Measurements from ENCODE around the gene SULF2. TPM values are rescaled to one million over a fixed set of nuclear protein-coding genes. Genes with fewer than 3 reads are reported as not detected.

Gene SULF2
- total and polyA plus RNA-seq, 3 donors from 2014 or later: 61.5 to 117 (median 95.6) TPM

- no peaks in the 10 kb centered on the region for H3K9me3 ChIP-seq
- no peak for DNase-seq
- no peak overlapping the region for H3K27ac ChIP-seq
- H3K4me3 ChIP-seq: no peak overlapping the region
- WGBS, 2 donors: 89 to 97% methylated on average over 2 of the region's 2 CpGs
- H3K4me1 ChIP-seq: peaks cover 4% of the 10 kb centered on the region
- H3K36me3 ChIP-seq (ENCODE audit: low read depth, missing control alignments): no peaks in the 10 kb centered on the region
- TF ChIP-seq POLR2A (IDR thresholded peaks at IDR 0.05): no peak
- no peak for TF ChIP-seq CTCF (IDR thresholded peaks at IDR 0.05)
- intact Hi-C loops (cut with DNase I; ENCODE audit: low total_unique reads): no loop called here
- no peaks in the 10 kb centered on the region for H3K27me3 ChIP-seq
Measured at GRCh38 chr20:47791084-47791599, 5.9 kb upstream of the SULF2 start.

- Histone ChIP-seq H3K4me1 (peaks cover 4% of the 10 kb centered on the region), H3K4me3 (no peak overlapping the region), H3K36me3 (ENCODE audit: low read depth, missing control alignments) (no peaks in the 10 kb centered on the region), H3K27me3 (no peaks in the 10 kb centered on the region), H3K9me3 (no peaks in the 10 kb centered on the region), H3K27ac (no peak overlapping the region)
- 63 to 76% methylated on average over 5 of the region's 5 CpGs for WGBS, 2 donors
- TF ChIP-seq CTCF (IDR thresholded peaks at IDR 0.05) (no peak), POLR2A (IDR thresholded peaks at IDR 0.05) (no peak)
- intact Hi-C loops (cut with DNase I; ENCODE audit: low total_unique reads): no loop called here
- DNase-seq: no peak
Measured at GRCh38 chr20:47790580-47790965, 5.3 kb upstream of the SULF2 start.

- H3K36me3 ChIP-seq (ENCODE audit: low read depth, missing control alignments): no peaks in the 10 kb centered on the region
- intact Hi-C loops (cut with DNase I; ENCODE audit: low total_unique reads): loop anchor here (5.0 kb wide), 1 partner anchor 832 kb away; no protein-coding TSS in a partner anchor
- no peaks in the 10 kb centered on the region for H3K27me3 ChIP-seq
- H3K4me1 ChIP-seq: peaks cover 4% of the 10 kb centered on the region
- H3K4me3 ChIP-seq: no peak overlapping the region
- DNase-seq: no peak
- 81 to 82% methylated on average over 10 of the region's 10 CpGs for WGBS, 2 donors
- TF ChIP-seq CTCF (IDR thresholded peaks at IDR 0.05) (no peak), POLR2A (IDR thresholded peaks at IDR 0.05) (no peak)
- H3K9me3 ChIP-seq: no peaks in the 10 kb centered on the region
- H3K27ac ChIP-seq: no peak overlapping the region
Measured at GRCh38 chr20:47789764-47790579, 4.7 kb upstream of the SULF2 start.

GRCh38 chr20:47789081-47789763 is 3.9 kb upstream of the SULF2 start:
- no peaks in the 10 kb centered on the region for H3K36me3 ChIP-seq (ENCODE audit: low read depth, missing control alignments)
- no peak overlapping the region for H3K4me3 ChIP-seq
- WGBS, 2 donors: 79 to 83% methylated on average over 12 of the region's 12 CpGs
- TF ChIP-seq POLR2A (IDR thresholded peaks at IDR 0.05) (no peak), CTCF (IDR thresholded peaks at IDR 0.05) (no peak)
- H3K27ac ChIP-seq: no peak overlapping the region
- H3K4me1 ChIP-seq: peaks cover 8% of the 10 kb centered on the region
- intact Hi-C loops (cut with DNase I; ENCODE audit: low total_unique reads): loop anchor here (5.0 kb wide), 1 partner anchor 833 kb away; no protein-coding TSS in a partner anchor
- no peaks in the 10 kb centered on the region for H3K27me3 ChIP-seq
- no peak for DNase-seq
- H3K9me3 ChIP-seq: no peaks in the 10 kb centered on the region

All from testis (tissue), 3 donors.